Progenitor cell of endocrine pancreas (in vitro differentiated cells): ENCODE results near the gene ILF3. TPM values are rescaled to one million over a fixed set of nuclear protein-coding genes. Genes with fewer than 3 reads are reported as not detected.

Experiments
- DNase-seq: peaks from one replicate; pipeline ENCODE4 v3.0.0; 2021; ENCODE audit warnings: low spot score; ENCODE audit not compliant: unreplicated experiment
- H3K27ac Mint-ChIP-seq: 2 replicates; pipeline ENCODE4 v1.8.0; 2021; ENCODE audit warnings: mild to moderate bottlenecking, moderate library complexity, mixed read lengths
- H3K27me3 Mint-ChIP-seq: 2 replicates; pipeline ENCODE4 v1.8.0; 2021; ENCODE audit warnings: mixed read lengths
- H3K36me3 Mint-ChIP-seq: 2 replicates; pipeline ENCODE4 v1.8.0; 2022; ENCODE audit warnings: mixed read lengths; ENCODE audit not compliant: insufficient read depth
- H3K4me1 Mint-ChIP-seq: 2 replicates; pipeline ENCODE4 v1.8.0; 2021; ENCODE audit warnings: low read depth, mixed read lengths
- H3K4me3 Mint-ChIP-seq: 2 replicates; pipeline ENCODE4 v1.8.0; 2021; ENCODE audit warnings: low read depth, mild to moderate bottlenecking, moderate library complexity, mixed read lengths
- H3K9me3 Mint-ChIP-seq: 2 replicates; pipeline ENCODE4 v1.8.0; 2021; ENCODE audit warnings: low read depth, mixed read lengths
- long read RNA-seq: library from polyadenylated mRNA; unstranded; transcript quantifications from one replicate; pipeline ENCODE4 v2.0.0, GENCODE V29; 2020
- total RNA-seq: library from RNA; stranded (reverse); gene quantifications from 2 replicates; pipeline ENCODE4 v1.2.1, GENCODE V29; 2021
- TF ChIP-seq, protein P1 (sequence below): fragments of 200-600 bp; sonication (generic); IDR thresholded peaks from one replicate; pipeline ENCODE4 v1.5.0; 2021; ENCODE audit warnings: antibody characterized with exemption, mild to moderate bottlenecking; ENCODE audit not compliant: unreplicated experiment

ILF3 gene
- 761 and 784 TPM in 2 replicates for total RNA-seq
- long read RNA-seq, transcript ILF3-217 (18 exons, 2,622 nt), result major isoform, 8 of 465 reads
- long read RNA-seq, transcript ILF3-202 (18 exons, 3,671 nt), result minor isoform, 7 of 465 reads
- long read RNA-seq, partial matches to known transcripts, result 362 of 465 reads
- long read RNA-seq, other reads (novel, unspliced or antisense), result 84 of 465 reads

DNA sequence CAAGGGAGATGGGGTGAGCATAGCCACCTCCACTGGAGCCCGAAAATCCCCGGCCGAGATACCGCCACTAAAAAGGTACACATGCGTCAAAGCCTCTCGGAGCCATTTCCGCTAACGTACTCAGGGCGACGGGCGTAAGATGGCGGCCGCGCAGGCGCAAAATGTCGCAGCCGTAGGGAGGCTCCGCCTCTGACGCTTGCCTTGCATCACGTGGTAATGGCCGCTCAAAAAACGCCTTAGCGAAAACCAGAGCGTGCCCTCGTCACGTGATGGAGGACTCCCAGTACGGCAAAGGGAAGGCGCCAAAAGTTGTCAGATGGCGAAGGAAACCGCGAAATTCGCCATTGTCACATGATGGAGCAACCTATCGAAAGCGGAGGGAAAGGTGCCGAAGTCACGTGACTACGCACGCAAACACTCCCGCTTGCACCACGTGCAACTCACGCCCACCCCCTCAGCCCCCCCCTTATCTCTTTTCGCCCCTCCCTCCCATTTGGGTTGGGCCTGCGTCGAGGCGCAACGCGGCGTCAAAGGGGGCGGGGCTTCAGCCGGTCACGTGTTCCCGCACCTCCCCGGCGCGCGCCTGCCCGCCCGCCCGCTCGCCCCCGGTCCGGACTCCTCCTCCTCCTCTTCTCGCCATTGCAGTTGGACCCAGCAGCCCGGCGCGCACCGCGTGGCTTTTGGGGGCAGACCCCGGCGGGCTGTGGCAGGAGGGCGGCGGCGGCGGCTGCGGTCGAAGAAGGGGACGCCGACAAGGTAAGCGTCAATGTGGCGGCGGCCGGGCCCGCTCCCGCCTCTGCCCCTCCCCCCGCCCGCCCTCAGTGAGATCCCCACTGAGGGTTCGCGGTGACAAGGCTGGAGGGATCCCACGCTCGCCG, at the start of gene ILF3:
ILF3 (plus strand) TSS at position 615 of the 878 bp plus-strand sequence. CDS start 16,260 bp downstream, outside the sequence.
- H3K27me3 Mint-ChIP-seq, result no peaks in the 10 kb centered on the region
- peak within 1 kb of the TSS; percentile 99 for H3K27ac Mint-ChIP-seq
- peak within 1 kb of the TSS; percentile 83 for H3K4me3 Mint-ChIP-seq
- peaks cover 20% of the 10 kb centered on the region for H3K4me1 Mint-ChIP-seq
- DNase-seq, result peak; percentile 99
- TF ChIP-seq, protein P1, sequence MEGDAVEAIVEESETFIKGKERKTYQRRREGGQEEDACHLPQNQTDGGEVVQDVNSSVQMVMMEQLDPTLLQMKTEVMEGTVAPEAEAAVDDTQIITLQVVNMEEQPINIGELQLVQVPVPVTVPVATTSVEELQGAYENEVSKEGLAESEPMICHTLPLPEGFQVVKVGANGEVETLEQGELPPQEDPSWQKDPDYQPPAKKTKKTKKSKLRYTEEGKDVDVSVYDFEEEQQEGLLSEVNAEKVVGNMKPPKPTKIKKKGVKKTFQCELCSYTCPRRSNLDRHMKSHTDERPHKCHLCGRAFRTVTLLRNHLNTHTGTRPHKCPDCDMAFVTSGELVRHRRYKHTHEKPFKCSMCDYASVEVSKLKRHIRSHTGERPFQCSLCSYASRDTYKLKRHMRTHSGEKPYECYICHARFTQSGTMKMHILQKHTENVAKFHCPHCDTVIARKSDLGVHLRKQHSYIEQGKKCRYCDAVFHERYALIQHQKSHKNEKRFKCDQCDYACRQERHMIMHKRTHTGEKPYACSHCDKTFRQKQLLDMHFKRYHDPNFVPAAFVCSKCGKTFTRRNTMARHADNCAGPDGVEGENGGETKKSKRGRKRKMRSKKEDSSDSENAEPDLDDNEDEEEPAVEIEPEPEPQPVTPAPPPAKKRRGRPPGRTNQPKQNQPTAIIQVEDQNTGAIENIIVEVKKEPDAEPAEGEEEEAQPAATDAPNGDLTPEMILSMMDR, result no peak
- peaks cover 19% of the 10 kb centered on the region for H3K36me3 Mint-ChIP-seq
- H3K9me3 Mint-ChIP-seq, result no peaks in the 10 kb centered on the region

DNA sequence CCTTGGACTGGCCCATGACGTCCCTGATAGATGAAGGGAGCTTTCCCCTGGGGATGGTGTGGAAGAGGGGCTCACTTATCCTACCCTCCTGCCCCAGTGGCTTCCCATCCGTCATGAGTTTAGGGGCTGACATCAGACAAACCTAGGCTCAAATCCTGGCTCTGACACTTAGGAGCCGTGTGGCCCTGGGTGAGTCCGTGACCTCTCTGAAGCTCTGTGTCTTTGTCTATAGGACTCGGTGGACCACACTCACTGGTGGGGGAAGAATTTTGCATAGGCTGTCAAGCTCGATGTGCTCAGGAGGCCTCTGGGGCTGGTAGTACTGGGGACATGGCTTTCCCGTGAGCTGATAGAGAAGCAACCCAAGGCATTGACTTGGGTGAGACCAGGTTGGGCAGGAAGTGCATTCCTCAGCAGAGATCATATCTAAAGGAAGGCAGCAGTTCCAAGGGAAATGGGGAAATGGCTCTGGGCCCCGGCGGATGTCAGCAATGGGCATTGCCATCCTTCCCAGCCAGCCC, 49.6 kb upstream of the ILF3 start:
- Mint-ChIP-seq H3K4me1 (peaks cover 12% of the 10 kb centered on the region), H3K4me3 (peak overlapping the region; percentile 58), H3K27me3 (peaks cover 5% of the 10 kb centered on the region), H3K9me3 (no peaks in the 10 kb centered on the region), H3K27ac (no peak overlapping the region), H3K36me3 (no peaks in the 10 kb centered on the region)
- DNase-seq, result no peak
- TF ChIP-seq, protein P1, result no peak

DNA sequence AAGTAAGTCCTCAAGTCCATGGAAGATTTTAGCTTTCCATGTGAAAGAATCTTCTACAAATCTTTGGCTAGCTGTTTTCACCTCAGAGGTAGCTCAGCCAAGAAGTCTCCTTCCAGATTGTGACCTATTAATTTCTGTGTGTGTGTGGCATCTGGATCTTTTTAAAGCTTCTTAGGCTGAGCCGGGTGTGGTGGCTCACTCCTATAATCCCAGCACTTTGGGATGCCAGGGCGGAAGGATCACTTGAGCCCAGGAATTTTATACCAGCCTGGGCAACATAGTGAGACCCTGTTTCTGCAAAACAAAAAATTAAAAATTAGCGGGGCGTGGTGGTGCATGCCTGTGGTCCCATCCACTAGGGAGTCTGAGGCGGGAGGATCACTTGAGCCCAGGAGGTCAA, 42.2 kb upstream of the ILF3 start:
- DNase-seq, result no peak
- TF ChIP-seq, protein P1, result no peak
- Mint-ChIP-seq H3K36me3 (no peaks in the 10 kb centered on the region), H3K9me3 (no peaks in the 10 kb centered on the region), H3K27ac (no peak overlapping the region), H3K27me3 (no peaks in the 10 kb centered on the region), H3K4me1 (no peaks in the 10 kb centered on the region), H3K4me3 (no peak overlapping the region)

DNA sequence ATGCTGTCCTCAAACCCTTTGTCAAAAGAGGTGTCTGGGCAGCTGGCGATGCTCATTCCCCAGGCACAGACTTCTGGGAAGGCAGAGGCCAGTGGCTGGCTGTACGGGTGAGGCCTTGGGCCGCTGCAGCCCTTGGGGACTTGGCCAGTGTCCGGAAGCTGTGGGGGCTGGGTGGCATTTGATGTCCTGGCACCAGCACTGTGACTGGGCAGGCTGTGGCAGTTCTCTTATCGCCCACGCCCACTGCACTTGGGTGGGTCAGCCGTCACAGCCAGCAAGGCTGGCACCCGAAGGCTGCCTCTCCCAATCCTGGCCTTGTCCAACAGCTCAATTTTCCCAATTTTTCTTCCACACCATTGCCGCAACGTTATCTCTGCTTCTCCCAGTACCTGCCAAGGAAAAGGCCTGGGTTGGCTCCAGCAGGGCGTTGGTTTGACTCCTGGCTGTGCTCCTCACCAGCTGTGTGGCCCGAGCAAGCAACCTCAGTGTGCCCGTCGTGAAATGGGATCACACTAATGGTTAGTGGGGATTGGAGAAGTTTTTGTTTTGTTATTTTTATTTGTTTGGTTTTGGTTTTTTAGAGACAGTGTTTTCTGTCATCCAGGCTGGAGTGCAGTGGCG, 41.5 kb upstream of the ILF3 start:
- no peaks in the 10 kb centered on the region for H3K27me3 Mint-ChIP-seq
- H3K36me3 Mint-ChIP-seq, result no peaks in the 10 kb centered on the region
- no peaks in the 10 kb centered on the region for H3K9me3 Mint-ChIP-seq
- H3K4me3 Mint-ChIP-seq, result no peak overlapping the region
- TF ChIP-seq, protein P1, result no peak
- peak overlapping the region; percentile 64 for H3K27ac Mint-ChIP-seq
- DNase-seq, result no peak
- peaks cover 2% of the 10 kb centered on the region for H3K4me1 Mint-ChIP-seq

DNA sequence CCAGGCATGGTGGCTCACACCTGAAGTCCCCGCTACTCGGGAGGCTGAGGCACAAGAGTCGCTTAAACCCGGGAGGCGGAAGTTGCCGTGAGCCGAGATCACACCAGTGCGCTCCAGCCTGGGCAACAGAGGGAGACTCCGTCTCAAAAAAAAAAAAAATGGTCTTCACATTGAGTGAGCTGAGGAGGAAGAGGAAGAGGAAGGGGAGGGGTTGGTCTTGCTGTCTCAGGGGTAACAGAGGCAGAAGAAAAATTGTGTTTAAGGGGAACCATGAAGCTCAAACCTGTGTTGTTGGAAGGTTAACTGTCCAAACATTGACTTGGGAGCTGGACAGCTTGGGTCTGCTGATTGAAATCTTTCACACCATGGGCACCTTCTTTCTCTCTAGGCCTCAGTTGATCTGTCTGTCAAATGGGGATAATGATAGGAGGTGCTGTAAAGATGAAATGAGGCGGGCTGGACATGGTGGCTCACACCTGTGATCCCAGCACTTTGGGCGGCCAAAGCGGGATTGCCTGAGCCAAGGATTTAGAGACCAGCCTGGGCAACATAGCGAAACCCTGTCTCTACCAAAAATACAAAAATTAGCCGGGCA, 38.6 kb upstream of the ILF3 start:
- Mint-ChIP-seq H3K27ac (peak overlapping the region; percentile 38), H3K4me1 (peaks cover 3% of the 10 kb centered on the region), H3K36me3 (no peaks in the 10 kb centered on the region), H3K27me3 (no peaks in the 10 kb centered on the region), H3K4me3 (no peak overlapping the region), H3K9me3 (no peaks in the 10 kb centered on the region)
- TF ChIP-seq, protein P1, result no peak
- no peak for DNase-seq
